Gastroesophageal sphincter (tissue), 3 donors: ENCODE measurements around the gene RARRES2.
A peak's percentile ranks its signal among the peaks of the same experiment; 100 is the strongest.

Source experiments
- EP300 ChIP-seq: sonication (generic); formaldehyde crosslinking; IDR thresholded peaks from one replicate; pipeline ENCODE4 v1.6.1; 2017; ENCODE audit warnings: antibody characterized with exemption, mild to moderate bottlenecking
- POLR2A ChIP-seq, 2 donors: fragments of 450-650 bp; IDR thresholded peaks; one replicate each; pipeline ENCODE4 v1.6.1; 2017; ENCODE audit warnings: antibody characterized with exemption in 2 of 2, mild to moderate bottlenecking in 2 of 2, moderate library complexity in 1 of 2
- POLR2AphosphoS5 ChIP-seq: sonication (generic); formaldehyde crosslinking; IDR thresholded peaks from one replicate; pipeline ENCODE4 v1.6.1; 2017; ENCODE audit warnings: antibody characterized with exemption
- TF ChIP-seq, protein P1 (sequence below), 4 experiments: fragments of 200-600 bp in 2 of 4; fragments of 450-650 bp in 2 of 4; sonication (generic) in 1 of 4; IDR thresholded peaks; one replicate each; pipeline ENCODE4 v1.5.1; 2017 to 2019; ENCODE audit warnings: antibody characterized with exemption in 4 of 4, mild to moderate bottlenecking in 2 of 4, moderate library complexity in 2 of 4

GRCh38 chr7:150356265-150356897 is 15.0 kb upstream of the RARRES2 start:
- no peak for TF ChIP-seq POLR2A (IDR thresholded peaks at IDR 0.05)
- TF ChIP-seq, protein P1, sequence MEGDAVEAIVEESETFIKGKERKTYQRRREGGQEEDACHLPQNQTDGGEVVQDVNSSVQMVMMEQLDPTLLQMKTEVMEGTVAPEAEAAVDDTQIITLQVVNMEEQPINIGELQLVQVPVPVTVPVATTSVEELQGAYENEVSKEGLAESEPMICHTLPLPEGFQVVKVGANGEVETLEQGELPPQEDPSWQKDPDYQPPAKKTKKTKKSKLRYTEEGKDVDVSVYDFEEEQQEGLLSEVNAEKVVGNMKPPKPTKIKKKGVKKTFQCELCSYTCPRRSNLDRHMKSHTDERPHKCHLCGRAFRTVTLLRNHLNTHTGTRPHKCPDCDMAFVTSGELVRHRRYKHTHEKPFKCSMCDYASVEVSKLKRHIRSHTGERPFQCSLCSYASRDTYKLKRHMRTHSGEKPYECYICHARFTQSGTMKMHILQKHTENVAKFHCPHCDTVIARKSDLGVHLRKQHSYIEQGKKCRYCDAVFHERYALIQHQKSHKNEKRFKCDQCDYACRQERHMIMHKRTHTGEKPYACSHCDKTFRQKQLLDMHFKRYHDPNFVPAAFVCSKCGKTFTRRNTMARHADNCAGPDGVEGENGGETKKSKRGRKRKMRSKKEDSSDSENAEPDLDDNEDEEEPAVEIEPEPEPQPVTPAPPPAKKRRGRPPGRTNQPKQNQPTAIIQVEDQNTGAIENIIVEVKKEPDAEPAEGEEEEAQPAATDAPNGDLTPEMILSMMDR (IDR thresholded peaks at IDR 0.05), result peak; percentile 37 to 69 (median 42)
- TF ChIP-seq POLR2AphosphoS5, result no peak
- TF ChIP-seq EP300, result no peak
